HepG2 (cell line): ENCODE measurements around the gene GPR158. TPM values are rescaled to one million over a fixed set of nuclear protein-coding genes. Genes with fewer than 3 reads are reported as not detected.

ENCODE experiments used
- ATAC-seq: fragments of 200-7000 bp; cut with Tn5 transposase; 3 replicates; pipeline ENCODE4 v1.9.1; 2020; ENCODE audit warnings: mild to moderate bottlenecking, moderate library complexity
- BruUV-seq: library from RNA; stranded (reverse); fragments of 400-500 nt; replicated peaks from 2 replicates; lab custom pipeline; 2021; lab: Mats Ljungman, UMichigan
- CTCF ChIA-PET: fragments of 300-600 bp; formaldehyde crosslinking; extraction: SDS; loops from one replicate; lab custom pipeline; 2021; ENCODE audit warnings: low total read pairs, inconsistent platforms, low intra/inter-chr PET ratio; lab: Yijun Ruan, JAX
- POLR2A ChIA-PET: fragments of 350-600 bp; sonication (Branson Sonifier 250); formaldehyde crosslinking; loops from one replicate; lab custom pipeline; 2020; ENCODE audit warnings: antibody characterized with exemption, inconsistent platforms; lab: Yijun Ruan, JAX
- DNase-seq: peaks from one replicate; pipeline ENCODE4 v3.0.0-alpha.2; 2015; ENCODE audit warnings: low spot score
- FAIRE-seq: peaks from 3 replicates; lab custom pipeline; 2011; peaks lifted over from hg19 to GRCh38; lab: Jason Lieb, UNC
- H2AFZ ChIP-seq: one replicate; pipeline ENCODE4 v1.6.1; 2011; ENCODE audit warnings: low read length, inconsistent platforms
- H3K27ac ChIP-seq: fragments of 300-600 bp; 3 replicates; pipeline ENCODE4 v1.8.0; 2011; ENCODE audit warnings: mixed run types, mild to moderate bottlenecking, mixed read lengths, low read length, inconsistent platforms; ENCODE audit not compliant: insufficient read depth; ENCODE audit errors: extremely low read length
- H3K27me3 ChIP-seq, 2 experiments: fragments of 200-600 bp in 1 of 2; 2 replicates in 1 of 2; 3 replicates in 1 of 2; pipeline versions ENCODE4 v1.6.0 to v1.8.0; 2011; ENCODE audit warnings: low read length in 2 of 2, mild to moderate bottlenecking in 2 of 2, moderate library complexity in 2 of 2, inconsistent platforms in 1 of 2; ENCODE audit not compliant: insufficient read depth in 2 of 2, control insufficient read depth in 1 of 2
- H3K36me3 ChIP-seq, 2 experiments: fragments of 200-600 bp in 1 of 2; replicated peaks in 1 of 2; 2 replicates in 1 of 2; 3 replicates in 1 of 2; pipeline versions ENCODE4 v1.5.1 to v1.8.0; 2011; ENCODE audit warnings: low read length in 2 of 2, inconsistent platforms in 1 of 2; ENCODE audit not compliant: insufficient read depth in 2 of 2, control insufficient read depth in 1 of 2
- H3K4me1 ChIP-seq: 2 replicates; pipeline ENCODE4 v1.5.1; 2012; ENCODE audit warnings: low read length, inconsistent platforms; ENCODE audit not compliant: insufficient read depth
- H3K4me2 ChIP-seq: 2 replicates; pipeline ENCODE4 v1.6.0; 2011; ENCODE audit warnings: low read depth, low read length, inconsistent platforms
- H3K4me3 ChIP-seq, 3 experiments: fragments of 200-600 bp in 1 of 3; sonication (generic), shearing (Covaris generic) in 1 of 3; replicated peaks in 1 of 3; 2 replicates each; pipeline ENCODE4 v1.5.1; 2011 to 2016; ENCODE audit warnings: low read length in 3 of 3, inconsistent platforms in 2 of 3, low read depth in 2 of 3, mild to moderate bottlenecking in 2 of 3, control low read depth in 1 of 3, mixed read lengths in 1 of 3; ENCODE audit not compliant: insufficient read depth in 1 of 3
- H3K79me2 ChIP-seq: one replicate; pipeline ENCODE4 v1.6.1; 2011; ENCODE audit warnings: low read length, inconsistent platforms; ENCODE audit not compliant: insufficient read depth
- H3K9ac ChIP-seq: 2 replicates; pipeline ENCODE4 v1.6.0; 2011; ENCODE audit warnings: mild to moderate bottlenecking, low read depth, low read length, inconsistent platforms; ENCODE audit not compliant: insufficient read depth
- H3K9me3 ChIP-seq: 2 replicates; pipeline ENCODE4 v1.5.1; 2012; ENCODE audit warnings: mild to moderate bottlenecking, low read length
- H4K20me1 ChIP-seq: 2 replicates; pipeline ENCODE4 v1.6.0; 2011; ENCODE audit warnings: inconsistent platforms, mild to moderate bottlenecking, low read length, moderate library complexity; ENCODE audit not compliant: insufficient read depth
- HDAC1 ChIP-seq: sonication (generic); formaldehyde crosslinking; IDR thresholded peaks from 2 replicates; pipeline ENCODE4 v1.5.1; 2020; ENCODE audit warnings: mild to moderate bottlenecking, missing genetic modification reagents
- KLF16 ChIP-seq, 2 experiments: sonication (generic) in 1 of 2; formaldehyde crosslinking in 1 of 2; IDR thresholded peaks; 2 replicates each; pipeline versions ENCODE4 v1.6.1 to v1.8.0; 2016 to 2023; ENCODE audit warnings: missing genetic modification reagents in 2 of 2, missing compliant biosample characterization in 1 of 2
- LCORL ChIP-seq, 2 experiments: fragments of 450-650 bp in 1 of 2; sonication (generic) in 1 of 2; formaldehyde crosslinking in 1 of 2; IDR thresholded peaks; 2 replicates each; pipeline versions ENCODE4 v1.5.0 to v1.6.1; 2017 to 2020; ENCODE audit warnings: antibody characterized with exemption in 1 of 2, missing genetic modification reagents in 1 of 2
- PRDM4 ChIP-seq: sonication (generic); formaldehyde crosslinking; IDR thresholded peaks from 2 replicates; pipeline ENCODE4 v1.9.0; 2021; ENCODE audit warnings: missing genetic modification reagents, borderline replicate concordance
- RCOR2 ChIP-seq: IDR thresholded peaks from 2 replicates; pipeline ENCODE4 v1.6.1; 2016; ENCODE audit warnings: missing biosample characterization, missing genetic modification reagents
- SMAD9 ChIP-seq: sonication (generic); formaldehyde crosslinking; IDR thresholded peaks from 2 replicates; pipeline ENCODE4 v1.5.1; 2020; ENCODE audit warnings: mild to moderate bottlenecking, missing genetic modification reagents
- THAP11 ChIP-seq: IDR thresholded peaks from 2 replicates; pipeline ENCODE4 v1.6.1; 2016; ENCODE audit warnings: missing biosample characterization, missing genetic modification reagents
- ZNF205 ChIP-seq: IDR thresholded peaks from 2 replicates; pipeline ENCODE4 v1.6.1; 2018; ENCODE audit warnings: missing biosample characterization, missing genetic modification reagents
- ZNF383 ChIP-seq: sonication (generic); formaldehyde crosslinking; IDR thresholded peaks from 2 replicates; pipeline ENCODE4 v1.4.0; 2020; ENCODE audit warnings: missing genetic modification reagents, mild to moderate bottlenecking, borderline replicate concordance
- ZNF577 ChIP-seq: sonication (generic); formaldehyde crosslinking; IDR thresholded peaks from 2 replicates; pipeline ENCODE4 v1.4.0; 2020; ENCODE audit warnings: mild to moderate bottlenecking, low read depth, missing genetic modification reagents, borderline replicate concordance
- ZNF781 ChIP-seq: sonication (generic); formaldehyde crosslinking; IDR thresholded peaks from 2 replicates; pipeline ENCODE4 v1.5.1; 2020; ENCODE audit warnings: borderline replicate concordance, mild to moderate bottlenecking, missing genetic modification reagents; ENCODE audit errors: not compliant biosample characterization
- WGBS: methylation state at CpG from one replicate; pipeline ENCODE4 v1.1.6; 2017; ENCODE audit warnings: low lambda C conversion rate; 5-methylcytosine and 5-hydroxymethylcytosine counted together
- in situ Hi-C: cut with HindIII; loops from 2 replicates; pipeline ENCODE4 v1.10.0; 2017; ENCODE audit warnings: low pct_unique_long_range_greater_than_20kb; ENCODE audit not compliant: extremely low pct_ligation_motif_present
- intact Hi-C: fragments of 100-400 bp; cut with micrococcal nuclease; formaldehyde crosslinking; loops from one replicate; pipeline ENCODE4 v1.10.0; 2022; ENCODE audit not compliant: unreplicated experiment
- polyA plus RNA-seq, 8 experiments: library from polyadenylated mRNA; depleted of rRNA in 3 of 8; stranded (reverse) in 7 of 8; unstranded in 1 of 8; fragments of >200 nt; fragmentation: Illumina TruSeq in 4 of 8; extraction: Trizol in 4 of 8; gene quantifications; 2 replicates each; pipeline versions ENCODE4 v1.2.1 to v1.2.3, GENCODE V29; 2011 to 2016; ENCODE audit warnings: low read depth in 4 of 8, missing spikeins in 1 of 8, mixed read lengths in 1 of 8; ENCODE audit not compliant: insufficient read depth in 1 of 8
- total RNA-seq, 5 experiments: library from RNA; depleted of rRNA; stranded (reverse); fragments of >200 nt; fragmentation: Illumina TruSeq; extraction: Trizol; gene quantifications; 2 replicates each; pipeline ENCODE4 v1.2.3, GENCODE V29; 2016; ENCODE audit warnings: low read depth in 1 of 5
- TF ChIP-seq, protein P1 (sequence below): sonication (generic); formaldehyde crosslinking; IDR thresholded peaks from 2 replicates; pipeline ENCODE4 v1.4.0; 2020; ENCODE audit warnings: mild to moderate bottlenecking, missing genetic modification reagents
- TF ChIP-seq, protein P2 (sequence below): sonication (generic); formaldehyde crosslinking; IDR thresholded peaks from 2 replicates; pipeline ENCODE4 v1.5.1; 2020; ENCODE audit warnings: mild to moderate bottlenecking, moderate library complexity, missing genetic modification reagents

Gene GPR158
- total and polyA plus RNA-seq, 2 of the 13 experiments (the other 11 are each of a cell fraction or from before 2014, with no cell fraction given): not detected

GRCh38 chr10:25338271-25338670, 163.5 kb downstream of the GPR158 start:
- no peak for ATAC-seq

GRCh38 chr10:25339966-25340365, 165.2 kb downstream of the GPR158 start:
- no peak overlapping the region for H3K4me3 ChIP-seq
- H3K4me1 ChIP-seq: no peaks in the 10 kb centered on the region
- 0% methylated on average over 1 of the region's 1 CpG for WGBS
- no peak overlapping the region for H3K4me2 ChIP-seq
- no peaks in the 10 kb centered on the region for H4K20me1 ChIP-seq
- no peak overlapping the region for H3K27ac ChIP-seq
- H3K9me3 ChIP-seq: no peaks in the 10 kb centered on the region
- no peak for DNase-seq
- no peaks in the 10 kb centered on the region for H3K79me2 ChIP-seq
- no peak for FAIRE-seq
- ATAC-seq: no peak
- in situ Hi-C loops: no loop called here
- H2AFZ ChIP-seq: no peak overlapping the region
- ChIA-PET CTCF (no interaction called here), POLR2A (no interaction called here)
- no peak overlapping the region for H3K9ac ChIP-seq
- intact Hi-C loops: no loop called here
- H3K27me3 ChIP-seq: no peaks in the 10 kb centered on the region
- BruUV-seq: no TSS peak
- H3K36me3 ChIP-seq: no peaks in the 10 kb centered on the region
- no peak for TF ChIP-seq RCOR2 (CRISPR knock-in tag)
- no peak for TF ChIP-seq PRDM4 (CRISPR knock-in tag)
- no peak for TF ChIP-seq SMAD9
- TF ChIP-seq ZNF205 (CRISPR knock-in tag): no peak
- TF ChIP-seq LCORL (IDR thresholded peaks at IDR 0.05): no peak
- TF ChIP-seq LCORL (CRISPR knock-in tag; IDR thresholded peaks at IDR 0.05): no peak
- no peak for TF ChIP-seq ZNF577
- no peak for TF ChIP-seq ZNF781 (CRISPR knock-in tag)
- TF ChIP-seq ZNF383 (CRISPR knock-in tag): no peak
- TF ChIP-seq, protein P1, sequence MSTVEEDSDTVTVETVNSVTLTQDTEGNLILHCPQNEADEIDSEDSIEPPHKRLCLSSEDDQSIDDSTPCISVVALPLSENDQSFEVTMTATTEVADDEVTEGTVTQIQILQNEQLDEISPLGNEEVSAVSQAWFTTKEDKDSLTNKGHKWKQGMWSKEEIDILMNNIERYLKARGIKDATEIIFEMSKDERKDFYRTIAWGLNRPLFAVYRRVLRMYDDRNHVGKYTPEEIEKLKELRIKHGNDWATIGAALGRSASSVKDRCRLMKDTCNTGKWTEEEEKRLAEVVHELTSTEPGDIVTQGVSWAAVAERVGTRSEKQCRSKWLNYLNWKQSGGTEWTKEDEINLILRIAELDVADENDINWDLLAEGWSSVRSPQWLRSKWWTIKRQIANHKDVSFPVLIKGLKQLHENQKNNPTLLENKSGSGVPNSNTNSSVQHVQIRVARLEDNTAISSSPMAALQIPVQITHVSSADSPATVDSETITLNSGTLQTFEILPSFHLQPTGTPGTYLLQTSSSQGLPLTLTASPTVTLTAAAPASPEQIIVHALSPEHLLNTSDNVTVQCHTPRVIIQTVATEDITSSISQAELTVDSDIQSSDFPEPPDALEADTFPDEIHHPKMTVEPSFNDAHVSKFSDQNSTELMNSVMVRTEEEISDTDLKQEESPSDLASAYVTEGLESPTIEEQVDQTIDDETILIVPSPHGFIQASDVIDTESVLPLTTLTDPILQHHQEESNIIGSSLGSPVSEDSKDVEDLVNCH (CRISPR knock-in tag): no peak
- no peak for TF ChIP-seq KLF16 (CRISPR knock-in tag; IDR thresholded peaks at IDR 0.05)

More at GRCh38 chr10:25338271-25338670, 163.5 kb downstream of the GPR158 start:
- 69% methylated on average over 12 of the region's 12 CpGs for WGBS
- no peak overlapping the region for H3K4me2 ChIP-seq
- H3K79me2 ChIP-seq: no peaks in the 10 kb centered on the region
- no peaks in the 10 kb centered on the region for H4K20me1 ChIP-seq
- no peak overlapping the region for H2AFZ ChIP-seq
- no peaks in the 10 kb centered on the region for H3K36me3 ChIP-seq
- no peaks in the 10 kb centered on the region for H3K27me3 ChIP-seq
- ChIA-PET POLR2A (no interaction called here), CTCF (no interaction called here)
- no peaks in the 10 kb centered on the region for H3K4me1 ChIP-seq
- intact Hi-C loops: no loop called here
- no peak overlapping the region for H3K4me3 ChIP-seq
- FAIRE-seq: no peak
- BruUV-seq: no TSS peak
- H3K9me3 ChIP-seq: no peaks in the 10 kb centered on the region
- TF ChIP-seq THAP11 (CRISPR knock-in tag) (no peak), HDAC1 (CRISPR knock-in tag) (no peak)
- TF ChIP-seq, protein P2, sequence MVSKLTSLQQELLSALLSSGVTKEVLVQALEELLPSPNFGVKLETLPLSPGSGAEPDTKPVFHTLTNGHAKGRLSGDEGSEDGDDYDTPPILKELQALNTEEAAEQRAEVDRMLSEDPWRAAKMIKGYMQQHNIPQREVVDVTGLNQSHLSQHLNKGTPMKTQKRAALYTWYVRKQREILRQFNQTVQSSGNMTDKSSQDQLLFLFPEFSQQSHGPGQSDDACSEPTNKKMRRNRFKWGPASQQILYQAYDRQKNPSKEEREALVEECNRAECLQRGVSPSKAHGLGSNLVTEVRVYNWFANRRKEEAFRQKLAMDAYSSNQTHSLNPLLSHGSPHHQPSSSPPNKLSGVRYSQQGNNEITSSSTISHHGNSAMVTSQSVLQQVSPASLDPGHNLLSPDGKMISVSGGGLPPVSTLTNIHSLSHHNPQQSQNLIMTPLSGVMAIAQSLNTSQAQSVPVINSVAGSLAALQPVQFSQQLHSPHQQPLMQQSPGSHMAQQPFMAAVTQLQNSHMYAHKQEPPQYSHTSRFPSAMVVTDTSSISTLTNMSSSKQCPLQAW (CRISPR knock-in tag): no peak
- no peak for DNase-seq
- H3K9ac ChIP-seq: no peak overlapping the region
- H3K27ac ChIP-seq: no peak overlapping the region
- in situ Hi-C loops: no loop called here
